Transverse colon (tissue), 4 donors: ENCODE measurements around the gene TPSG1.

Experiments
- CTCF ChIP-seq, 5 experiments: fragments of 200-600 bp in 3 of 5; fragments of 450-650 bp in 2 of 5; sonication (generic) in 3 of 5; IDR thresholded peaks; 1 replicate in 2 of 5; 2 replicates in 3 of 5; pipeline ENCODE4 v1.5.1; 2016 to 2017; ENCODE audit warnings: antibody characterized with exemption in 5 of 5, inconsistent platforms in 3 of 5, mild to moderate bottlenecking in 2 of 5, moderate library complexity in 1 of 5
- POLR2A ChIP-seq: fragments of 450-650 bp; IDR thresholded peaks from one replicate; pipeline ENCODE4 v1.6.1; 2016; ENCODE audit warnings: antibody characterized with exemption, mild to moderate bottlenecking, moderate library complexity
- POLR2AphosphoS5 ChIP-seq, 3 donors: sonication (generic); formaldehyde crosslinking; IDR thresholded peaks; one replicate each; pipeline ENCODE4 v1.6.1; 2016; ENCODE audit warnings: antibody characterized with exemption in 3 of 3

- TF ChIP-seq CTCF (IDR thresholded peaks at IDR 0.05) (no peak), POLR2AphosphoS5 (IDR thresholded peaks at IDR 0.05) (no peak), POLR2A (no peak)
Observed at GRCh38 chr16:1206326-1206725, 18.7 kb downstream of the TPSG1 start.
